BLaER1 (cell line): ENCODE results near the gene FSIP2.

Experiments
- H3K27ac ChIP-seq: shearing (Covaris generic); formaldehyde crosslinking; 2 replicates; pipeline ENCODE4 v1.8.1; 2022
- H3K27me3 ChIP-seq: shearing (Covaris generic); formaldehyde crosslinking; 2 replicates; pipeline ENCODE4 v1.8.1; 2022
- H3K36me3 ChIP-seq: shearing (Covaris generic); formaldehyde crosslinking; 2 replicates; pipeline ENCODE4 v1.8.1; 2022
- H3K4me1 ChIP-seq: shearing (Covaris generic); formaldehyde crosslinking; 2 replicates; pipeline ENCODE4 v1.8.1; 2022
- H3K4me2 ChIP-seq: shearing (Covaris generic); formaldehyde crosslinking; 2 replicates; pipeline ENCODE4 v1.8.1; 2022
- H3K4me3 ChIP-seq: shearing (Covaris generic); formaldehyde crosslinking; 2 replicates; pipeline ENCODE4 v1.8.1; 2022
- H3K9ac ChIP-seq: shearing (Covaris generic); formaldehyde crosslinking; 2 replicates; pipeline ENCODE4 v1.8.1; 2022
- H3K9me3 ChIP-seq: shearing (Covaris generic); formaldehyde crosslinking; 2 replicates; pipeline ENCODE4 v1.8.1; 2022
- H4K20me1 ChIP-seq: shearing (Covaris generic); formaldehyde crosslinking; 2 replicates; pipeline ENCODE4 v1.8.1; 2022
- Cebpa-rat ChIP-seq: shearing (Covaris generic); IDR thresholded peaks from 2 replicates; pipeline ENCODE4 v1.8.1; 2022

FSIP2 gene

DNA sequence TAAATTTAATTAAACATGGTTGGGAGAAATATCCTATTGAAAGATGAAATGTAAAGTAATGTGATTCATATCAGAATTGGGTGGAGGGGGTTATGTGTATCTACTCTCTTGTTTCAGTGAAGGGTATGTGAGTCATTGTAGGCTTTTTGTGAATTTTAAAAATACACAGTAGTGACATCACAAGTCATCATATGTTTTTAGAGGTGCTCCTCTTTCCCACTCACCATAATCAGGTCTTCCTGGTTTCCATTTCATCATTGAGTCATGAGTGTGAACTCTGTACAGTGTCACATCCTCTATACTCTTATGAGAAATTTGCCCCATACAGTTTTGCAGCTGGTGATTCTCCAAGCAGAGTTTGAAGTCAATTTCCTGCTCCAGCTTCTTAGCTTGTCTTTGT is 18.8 kb downstream of the FSIP2 start:
- H3K4me3 ChIP-seq = no peak overlapping the region
- H3K4me2 ChIP-seq = no peak overlapping the region
- no peaks in the 10 kb centered on the region for H3K9me3 ChIP-seq
- H4K20me1 ChIP-seq = no peaks in the 10 kb centered on the region
- H3K27me3 ChIP-seq = no peaks in the 10 kb centered on the region
- H3K36me3 ChIP-seq = no peaks in the 10 kb centered on the region
- H3K4me1 ChIP-seq = no peaks in the 10 kb centered on the region
- H3K27ac ChIP-seq = no peak overlapping the region
- H3K9ac ChIP-seq = no peak overlapping the region
- no peak for TF ChIP-seq Cebpa-rat

DNA sequence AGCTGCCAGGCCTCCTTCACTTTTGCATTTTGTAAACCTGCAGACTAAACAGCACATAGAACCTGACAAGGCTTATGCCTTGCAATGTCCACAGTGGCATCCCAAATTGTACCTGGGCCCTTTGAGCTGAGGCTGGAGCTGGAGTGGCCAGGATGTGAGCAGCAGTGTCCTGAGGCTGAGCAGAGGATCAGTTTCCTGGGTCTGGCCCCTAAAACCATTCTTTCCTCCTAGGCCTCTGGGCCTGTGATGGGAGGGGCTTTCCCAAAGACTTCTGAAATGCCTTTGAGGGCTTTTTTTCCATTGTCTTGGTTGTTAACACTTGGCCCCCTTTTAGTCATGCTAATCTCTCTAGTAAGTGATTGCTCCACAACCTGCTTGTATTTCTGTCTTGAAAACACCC is 32.8 kb downstream of the FSIP2 start:
- Histone ChIP-seq H3K36me3 (no peaks in the 10 kb centered on the region), H4K20me1 (no peaks in the 10 kb centered on the region), H3K4me3 (no peak overlapping the region), H3K4me2 (no peak overlapping the region), H3K9me3 (peaks cover 44% of the 10 kb centered on the region), H3K27me3 (no peaks in the 10 kb centered on the region), H3K27ac (no peak overlapping the region), H3K9ac (no peak overlapping the region), H3K4me1 (no peaks in the 10 kb centered on the region)
- TF ChIP-seq Cebpa-rat = no peak

DNA sequence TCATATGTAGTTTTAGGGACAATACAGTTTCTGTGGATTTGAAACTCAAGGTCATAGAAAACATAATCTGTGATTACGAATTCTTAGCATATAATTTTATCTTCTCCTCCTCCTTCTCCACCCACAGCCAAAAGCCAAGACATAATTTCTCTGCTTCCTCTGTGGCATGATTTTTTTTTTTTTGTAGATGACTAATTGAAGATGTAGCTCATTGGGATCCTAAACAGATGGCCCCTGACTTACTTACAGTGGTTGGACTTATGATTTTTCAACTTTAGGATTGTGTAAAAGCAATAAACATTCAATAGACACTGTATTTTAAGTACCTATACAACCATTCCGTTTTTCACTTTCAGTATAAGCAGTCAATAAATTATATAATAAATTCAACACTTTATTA is 42.3 kb downstream of the FSIP2 start:
- no peak for TF ChIP-seq Cebpa-rat
- H3K4me1 ChIP-seq = no peaks in the 10 kb centered on the region
- no peaks in the 10 kb centered on the region for H3K27me3 ChIP-seq
- H3K36me3 ChIP-seq = no peaks in the 10 kb centered on the region
- peaks cover 6% of the 10 kb centered on the region for H3K9me3 ChIP-seq
- H3K9ac ChIP-seq = no peak overlapping the region
- H3K4me2 ChIP-seq = no peak overlapping the region
- no peak overlapping the region for H3K27ac ChIP-seq
- no peaks in the 10 kb centered on the region for H4K20me1 ChIP-seq
- no peak overlapping the region for H3K4me3 ChIP-seq

DNA sequence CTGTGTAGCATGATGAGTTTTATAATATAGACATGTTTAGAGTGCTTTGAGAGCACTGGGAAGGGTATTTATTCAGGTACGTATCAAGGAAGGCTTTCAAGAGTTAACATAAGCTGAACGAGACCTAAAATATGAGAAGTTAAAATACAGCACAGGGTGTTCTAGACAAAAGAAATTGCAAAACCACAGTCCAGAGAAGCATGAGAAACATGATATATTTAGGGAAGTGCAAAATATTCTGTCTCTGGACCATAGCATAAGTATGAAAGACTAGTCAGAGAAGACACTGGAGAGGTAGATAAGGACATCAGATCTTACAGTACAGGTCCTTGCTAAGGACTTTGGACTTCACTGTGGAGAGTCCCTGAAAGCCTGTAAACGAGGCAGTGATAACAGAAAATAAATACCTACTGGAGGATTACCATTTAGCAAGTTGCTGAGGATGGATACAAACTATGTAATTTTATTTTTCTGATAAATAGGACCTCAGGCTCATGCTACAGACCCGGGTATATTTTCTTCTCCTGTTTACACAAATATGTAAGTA is 43.7 kb downstream of the FSIP2 start:
- H3K36me3 ChIP-seq = no peaks in the 10 kb centered on the region
- TF ChIP-seq Cebpa-rat = no peak
- H3K4me2 ChIP-seq = no peak overlapping the region
- H3K9ac ChIP-seq = no peak overlapping the region
- H3K27me3 ChIP-seq = no peaks in the 10 kb centered on the region
- H3K9me3 ChIP-seq = no peaks in the 10 kb centered on the region
- H3K27ac ChIP-seq = no peak overlapping the region
- H3K4me3 ChIP-seq = no peak overlapping the region
- no peaks in the 10 kb centered on the region for H3K4me1 ChIP-seq
- no peaks in the 10 kb centered on the region for H4K20me1 ChIP-seq

DNA sequence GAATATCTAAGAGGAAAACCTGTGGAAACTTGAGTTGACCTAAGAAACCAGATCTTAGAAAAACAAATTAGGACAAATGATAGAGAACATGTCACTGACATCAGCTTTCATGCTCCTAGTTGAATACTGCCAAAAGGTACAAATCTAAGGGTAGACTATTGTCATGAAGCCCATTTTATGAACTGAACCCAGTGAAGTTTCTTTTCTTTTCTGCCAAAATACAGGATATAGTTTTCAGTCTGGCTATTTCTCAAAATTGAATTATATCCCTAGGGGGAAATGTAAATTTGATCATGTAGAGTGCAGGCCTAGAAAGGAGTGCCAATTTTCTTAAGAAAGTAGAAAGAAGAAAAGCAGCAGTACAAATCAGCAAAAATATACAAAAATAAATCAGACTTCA is 46.6 kb downstream of the FSIP2 start:
- no peak overlapping the region for H3K4me3 ChIP-seq
- H3K9me3 ChIP-seq = no peaks in the 10 kb centered on the region
- H3K27me3 ChIP-seq = no peaks in the 10 kb centered on the region
- no peak for TF ChIP-seq Cebpa-rat
- no peaks in the 10 kb centered on the region for H3K4me1 ChIP-seq
- H3K36me3 ChIP-seq = no peaks in the 10 kb centered on the region
- H3K9ac ChIP-seq = no peak overlapping the region
- no peak overlapping the region for H3K4me2 ChIP-seq
- H3K27ac ChIP-seq = no peak overlapping the region
- H4K20me1 ChIP-seq = no peaks in the 10 kb centered on the region

DNA sequence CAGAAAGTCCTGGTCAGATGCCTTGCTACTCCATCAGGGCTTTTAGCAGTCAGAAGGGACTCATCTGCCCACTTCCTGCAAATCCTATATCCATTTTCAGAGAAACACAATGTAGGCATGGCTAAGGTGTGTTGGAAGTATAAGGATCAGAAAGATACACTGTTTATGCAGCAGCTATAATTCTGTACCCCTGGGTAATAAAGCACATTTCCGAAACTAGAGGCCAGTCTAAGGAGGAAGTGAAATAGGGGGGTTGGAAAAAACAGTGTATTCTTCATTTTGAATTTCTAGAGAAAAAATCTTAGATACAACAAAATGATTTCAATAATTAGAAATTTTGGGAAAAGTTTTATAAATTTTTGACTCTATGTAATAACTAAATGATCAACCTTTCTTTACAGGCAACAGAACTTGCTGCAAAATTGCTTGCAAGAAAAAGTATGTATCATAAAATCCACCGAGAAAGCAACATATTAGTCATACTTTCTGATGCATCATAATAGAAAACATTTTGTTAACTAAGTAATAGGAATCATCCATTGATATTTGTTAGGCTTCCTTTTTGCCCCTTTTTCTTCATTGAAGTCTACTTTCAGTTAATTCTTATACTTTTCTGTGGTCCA is 47.4 kb downstream of the FSIP2 start:
- Histone ChIP-seq H3K27ac (no peak overlapping the region), H3K9ac (no peak overlapping the region), H3K36me3 (no peaks in the 10 kb centered on the region), H3K27me3 (no peaks in the 10 kb centered on the region), H3K4me2 (no peak overlapping the region), H3K4me3 (no peak overlapping the region), H4K20me1 (no peaks in the 10 kb centered on the region), H3K4me1 (no peaks in the 10 kb centered on the region), H3K9me3 (no peaks in the 10 kb centered on the region)
- no peak for TF ChIP-seq Cebpa-rat

DNA sequence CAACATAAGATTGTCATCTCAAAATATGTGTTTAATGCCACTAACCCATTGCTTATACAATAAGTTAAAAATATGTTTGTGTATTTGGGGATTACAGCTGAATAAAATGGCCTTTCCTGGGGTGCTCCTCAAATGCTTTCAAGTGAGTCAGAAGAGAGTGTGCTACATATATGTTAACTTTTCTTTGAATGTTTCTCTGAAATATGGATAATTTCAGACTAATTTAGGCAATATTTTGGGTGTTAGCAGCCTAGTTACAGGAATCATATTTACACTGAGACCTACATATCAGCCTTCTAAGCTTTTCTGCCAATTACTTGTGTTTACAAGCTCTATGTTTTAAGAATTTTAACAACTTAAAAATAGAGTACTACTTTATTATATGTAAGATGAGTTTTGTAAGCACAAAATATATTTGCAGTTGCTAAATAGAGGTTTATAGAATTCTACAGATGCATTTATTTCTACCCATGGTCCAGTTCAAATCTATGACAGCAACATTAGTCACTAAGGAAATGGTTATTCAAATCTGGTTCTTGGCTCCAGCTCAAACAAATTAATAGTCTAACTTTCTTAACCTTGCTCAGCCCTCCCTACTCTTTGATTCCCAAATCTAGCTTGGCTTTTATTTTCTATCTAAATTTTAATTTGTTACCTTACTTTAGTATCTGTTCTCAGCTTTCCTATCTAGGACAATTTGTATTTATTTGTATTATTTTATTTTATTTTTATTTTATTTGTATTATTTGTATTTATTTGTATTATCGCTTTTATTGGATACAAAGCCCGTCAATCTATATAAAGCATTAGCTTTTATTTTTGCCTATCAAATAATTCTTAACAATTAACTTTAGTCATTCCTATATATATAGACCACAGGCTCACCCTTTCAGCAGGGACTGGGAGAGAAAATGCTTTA is 48.9 kb downstream of the FSIP2 start:
- no peak overlapping the region for H3K4me2 ChIP-seq
- no peak overlapping the region for H3K4me3 ChIP-seq
- no peaks in the 10 kb centered on the region for H3K9me3 ChIP-seq
- no peak overlapping the region for H3K9ac ChIP-seq
- H3K36me3 ChIP-seq = no peaks in the 10 kb centered on the region
- H4K20me1 ChIP-seq = no peaks in the 10 kb centered on the region
- H3K27ac ChIP-seq = no peak overlapping the region
- H3K27me3 ChIP-seq = no peaks in the 10 kb centered on the region
- H3K4me1 ChIP-seq = no peaks in the 10 kb centered on the region
- TF ChIP-seq Cebpa-rat = no peak

DNA sequence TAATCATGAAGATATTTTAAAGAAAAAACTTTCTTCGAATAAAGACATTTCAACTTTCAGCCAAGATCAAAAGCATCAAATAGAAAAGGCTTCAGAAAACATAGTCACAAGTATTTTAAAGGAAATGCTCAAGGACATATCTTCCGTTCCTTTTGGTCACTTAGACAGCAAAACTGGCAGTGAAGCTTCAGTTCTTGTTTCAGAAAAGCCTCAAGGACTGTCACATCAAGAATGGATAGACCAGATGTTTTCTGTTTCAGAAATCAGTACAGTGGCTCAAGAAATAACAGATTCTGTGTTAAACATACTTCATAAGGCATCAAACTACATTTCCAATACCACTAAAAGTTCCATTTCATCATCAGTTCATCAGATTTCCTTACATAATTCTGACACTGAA is 51.8 kb downstream of the FSIP2 start:
- no peaks in the 10 kb centered on the region for H3K4me1 ChIP-seq
- no peaks in the 10 kb centered on the region for H4K20me1 ChIP-seq
- no peaks in the 10 kb centered on the region for H3K27me3 ChIP-seq
- TF ChIP-seq Cebpa-rat = no peak
- no peak overlapping the region for H3K4me2 ChIP-seq
- H3K9ac ChIP-seq = no peak overlapping the region
- no peak overlapping the region for H3K4me3 ChIP-seq
- no peaks in the 10 kb centered on the region for H3K9me3 ChIP-seq
- no peaks in the 10 kb centered on the region for H3K36me3 ChIP-seq
- no peak overlapping the region for H3K27ac ChIP-seq

DNA sequence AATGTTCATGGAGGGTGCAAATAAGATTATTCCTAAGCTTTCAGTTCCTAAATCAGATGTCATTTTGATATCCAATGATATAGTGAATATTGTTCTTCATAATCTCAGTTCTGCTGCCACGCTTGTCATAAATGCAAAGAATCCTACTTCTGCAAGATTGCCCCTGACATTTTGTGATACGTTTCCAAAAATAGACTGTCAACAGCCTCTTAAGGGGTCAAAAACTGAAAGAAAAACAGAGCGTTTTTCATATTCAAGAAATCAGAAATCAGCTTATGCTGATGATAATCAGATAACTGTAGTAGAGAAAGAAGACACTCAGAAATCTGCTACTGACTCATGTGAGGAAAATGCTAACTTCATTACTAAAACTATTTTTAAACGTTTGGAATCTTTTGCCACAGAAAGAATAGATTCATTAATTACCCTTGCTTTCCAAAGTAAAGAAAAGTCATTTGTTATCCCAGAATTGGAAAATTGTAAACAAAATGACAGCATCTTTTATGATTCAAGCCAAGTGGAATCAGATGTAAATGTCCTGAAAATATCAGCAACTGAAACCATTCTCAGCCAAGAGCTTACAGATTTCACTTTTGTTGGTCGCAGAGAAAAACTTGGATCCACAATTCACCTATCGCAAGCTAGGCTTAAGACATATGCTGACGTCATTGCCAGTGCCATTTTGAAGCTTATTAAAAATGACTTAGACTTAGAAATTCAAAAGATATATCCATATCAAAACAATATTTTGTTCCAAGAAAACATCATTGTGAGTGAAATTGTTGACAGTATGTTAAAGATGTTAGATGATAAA is 55.1 kb downstream of the FSIP2 start:
- no peak for TF ChIP-seq Cebpa-rat
- Histone ChIP-seq H3K36me3 (no peaks in the 10 kb centered on the region), H3K9ac (no peak overlapping the region), H3K27ac (no peak overlapping the region), H3K4me1 (no peaks in the 10 kb centered on the region), H3K4me3 (no peak overlapping the region), H4K20me1 (no peaks in the 10 kb centered on the region), H3K9me3 (no peaks in the 10 kb centered on the region), H3K4me2 (no peak overlapping the region), H3K27me3 (no peaks in the 10 kb centered on the region)

DNA sequence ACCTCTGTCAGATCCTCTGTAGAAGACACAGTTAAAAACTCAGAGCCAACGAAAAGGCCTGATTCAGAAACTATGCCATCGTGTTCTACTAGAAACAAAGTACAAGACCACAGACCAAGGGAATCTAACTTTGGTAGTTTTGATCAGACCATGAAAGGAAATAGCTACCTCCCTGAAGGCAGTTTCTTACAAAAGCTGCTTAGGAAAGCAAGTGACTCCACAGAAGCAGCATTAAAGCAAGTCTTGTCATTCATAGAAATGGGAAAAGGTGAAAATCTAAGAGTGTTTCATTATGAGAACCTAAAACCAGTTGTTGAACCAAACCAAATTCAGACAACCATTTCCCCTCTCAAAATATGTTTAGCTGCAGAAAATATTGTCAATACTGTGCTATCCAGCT is 58.2 kb downstream of the FSIP2 start:
- no peak overlapping the region for H3K9ac ChIP-seq

More for the DNA sequence above, 58.2 kb downstream of the FSIP2 start:
- no peaks in the 10 kb centered on the region for H3K9me3 ChIP-seq
- no peaks in the 10 kb centered on the region for H3K27me3 ChIP-seq
- no peak overlapping the region for H3K4me3 ChIP-seq
- H4K20me1 ChIP-seq = no peaks in the 10 kb centered on the region
- no peak overlapping the region for H3K27ac ChIP-seq
- no peaks in the 10 kb centered on the region for H3K4me1 ChIP-seq
- no peaks in the 10 kb centered on the region for H3K36me3 ChIP-seq
- H3K4me2 ChIP-seq = no peak overlapping the region
- no peak for TF ChIP-seq Cebpa-rat
